ENCODE data around the gene VSX1.

DNA sequence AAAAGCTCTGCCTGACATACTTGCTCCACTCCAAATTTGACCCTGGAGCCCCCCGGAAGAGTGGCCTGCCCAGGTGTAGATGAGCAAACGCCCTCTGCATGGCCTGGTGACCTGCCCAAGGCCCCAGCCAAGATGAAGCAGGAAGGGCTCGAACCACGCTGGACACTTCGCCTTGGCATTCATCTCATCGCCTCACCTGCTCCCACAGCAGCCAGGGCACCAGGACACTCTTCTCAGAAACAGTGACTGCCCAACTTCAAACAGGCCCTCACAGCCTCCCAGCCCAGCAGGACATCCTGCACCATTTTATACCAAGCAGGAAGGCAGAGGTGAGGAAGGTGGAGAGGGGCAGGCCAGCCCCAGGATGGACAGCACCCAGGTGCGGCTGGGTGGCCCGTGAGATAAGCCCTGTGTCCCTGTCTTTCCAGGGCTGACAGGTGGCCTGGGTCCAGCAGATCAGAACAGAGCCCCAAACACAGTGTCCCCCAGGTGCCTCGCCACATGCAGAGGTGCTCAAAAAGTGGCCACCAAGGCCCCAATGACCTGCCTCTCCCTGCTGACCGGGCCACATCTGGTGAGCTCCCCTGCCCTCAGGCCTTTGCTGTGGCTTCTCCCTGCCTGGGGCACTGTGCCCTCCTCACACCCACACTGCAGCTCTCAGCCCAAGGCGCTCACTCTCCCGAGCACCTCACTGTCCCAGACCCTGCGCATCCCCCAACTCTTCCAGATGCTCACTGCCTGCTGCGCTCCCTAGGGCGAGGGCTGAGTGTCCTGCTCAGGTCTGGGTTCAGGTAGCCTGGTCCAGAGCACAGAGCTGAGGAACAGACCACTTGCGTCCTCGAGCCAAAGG lies 31.2 kb downstream of the VSX1 start:
- TF ChIP-seq EZH2 (IDR thresholded peaks at IDR 0.05) (no peak), POLR2AphosphoS5 (IDR thresholded peaks at IDR 0.05; ENCODE audit: borderline replicate concordance, low read depth, low read length) (no peak), FOXP2 (optimal IDR thresholded peaks at IDR 0.05; ENCODE audit: control extremely low read depth, extremely low read length, insufficient read depth) (no peak)

Measured in SK-N-MC (cell line).